ENCODE measurements around the gene SPAG16.

Gene SPAG16

GRCh38 chr2:214320211-214320610, 1035.9 kb downstream of the SPAG16 start:
- DNase-seq: no peak

DNA sequence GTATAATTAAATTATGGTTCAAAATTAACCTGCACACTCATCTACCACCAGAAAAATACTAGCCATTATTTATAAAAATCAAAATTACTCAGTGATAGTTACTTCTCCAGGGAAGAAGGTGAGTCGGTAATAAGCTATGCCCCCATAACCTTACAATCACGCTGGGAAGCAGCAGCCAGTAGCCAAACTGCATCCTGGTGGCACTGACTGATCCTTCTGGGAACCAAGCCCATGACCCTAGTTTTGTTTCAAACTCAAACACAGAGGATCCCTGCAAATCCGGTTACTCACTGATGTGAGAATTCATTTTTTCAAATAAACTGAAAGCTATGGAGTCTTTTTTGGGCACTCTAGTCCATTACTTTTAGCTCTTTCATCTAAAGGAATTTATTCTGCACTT, 1038.4 kb downstream of the SPAG16 start:
- peak; percentile 70 for DNase-seq

DNA sequence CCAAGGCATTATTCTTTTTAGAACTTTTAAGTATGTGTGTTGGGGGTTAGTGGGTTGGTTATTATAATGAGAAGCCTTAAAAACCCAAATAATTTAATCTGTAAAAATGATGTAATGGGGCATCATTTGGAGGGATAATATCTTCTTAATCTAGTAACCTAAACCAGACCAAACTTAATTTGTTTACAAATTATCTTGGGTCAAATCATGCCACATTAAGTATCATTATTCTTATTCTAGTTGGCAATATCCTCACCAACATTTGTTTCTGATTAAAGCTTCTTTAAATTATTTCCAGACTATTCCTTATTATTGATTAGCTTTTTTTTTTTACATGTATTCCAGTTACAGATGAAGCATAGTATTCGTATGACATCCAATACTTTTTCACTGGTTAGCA, 1041.1 kb downstream of the SPAG16 start:
- DNase-seq: no peak

- DNase-seq: no peak
Observed at GRCh38 chr2:214328941-214329340, 1044.7 kb downstream of the SPAG16 start.

DNA sequence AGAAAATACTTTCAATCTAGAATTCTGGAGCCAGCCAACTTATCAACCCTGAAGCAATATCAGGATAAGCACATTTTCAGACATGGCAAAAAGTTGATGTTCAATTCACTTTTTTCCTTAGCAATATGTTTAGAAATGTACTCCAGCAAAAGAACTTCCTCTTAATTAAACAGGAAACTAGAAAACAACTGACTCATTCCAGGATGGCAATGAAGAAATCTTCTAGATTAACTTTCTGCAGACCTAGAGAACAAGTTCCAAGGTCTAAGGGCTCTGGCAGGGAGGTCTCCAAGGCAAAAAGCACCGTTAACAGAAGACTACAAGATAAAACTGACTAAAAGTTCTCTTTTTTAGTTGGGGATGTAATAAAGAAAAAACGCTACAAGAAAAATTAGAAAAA, 1057.4 kb downstream of the SPAG16 start:
- peak; percentile 60 for DNase-seq

GRCh38 chr2:214358506-214358905, 1074.2 kb downstream of the SPAG16 start:
- DNase-seq: no peak

- no peak for DNase-seq
Observed at GRCh38 chr2:214361116-214361515, 1076.9 kb downstream of the SPAG16 start.

DNA sequence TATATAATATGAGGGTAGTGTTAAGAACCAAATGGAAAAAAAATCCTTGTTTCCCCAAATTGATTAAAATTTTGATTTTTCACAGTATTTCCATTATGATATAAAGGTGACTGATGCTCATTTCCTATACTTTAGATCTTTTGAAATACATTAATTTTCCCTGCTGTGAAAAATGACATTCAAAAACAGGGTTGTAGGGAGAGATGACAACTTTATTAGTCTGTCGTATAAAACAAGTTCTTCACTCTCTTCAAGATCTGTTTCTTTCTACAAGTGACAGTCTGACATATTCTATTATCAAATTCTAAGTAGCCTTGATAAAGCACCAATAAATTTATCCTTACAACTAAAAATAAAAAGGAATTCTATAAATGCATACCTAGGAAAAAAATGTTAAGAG, 1081.3 kb downstream of the SPAG16 start:
- DNase-seq: no peak

- no peak for DNase-seq
Observed at GRCh38 chr2:214367171-214367570, 1082.9 kb downstream of the SPAG16 start.

DNA sequence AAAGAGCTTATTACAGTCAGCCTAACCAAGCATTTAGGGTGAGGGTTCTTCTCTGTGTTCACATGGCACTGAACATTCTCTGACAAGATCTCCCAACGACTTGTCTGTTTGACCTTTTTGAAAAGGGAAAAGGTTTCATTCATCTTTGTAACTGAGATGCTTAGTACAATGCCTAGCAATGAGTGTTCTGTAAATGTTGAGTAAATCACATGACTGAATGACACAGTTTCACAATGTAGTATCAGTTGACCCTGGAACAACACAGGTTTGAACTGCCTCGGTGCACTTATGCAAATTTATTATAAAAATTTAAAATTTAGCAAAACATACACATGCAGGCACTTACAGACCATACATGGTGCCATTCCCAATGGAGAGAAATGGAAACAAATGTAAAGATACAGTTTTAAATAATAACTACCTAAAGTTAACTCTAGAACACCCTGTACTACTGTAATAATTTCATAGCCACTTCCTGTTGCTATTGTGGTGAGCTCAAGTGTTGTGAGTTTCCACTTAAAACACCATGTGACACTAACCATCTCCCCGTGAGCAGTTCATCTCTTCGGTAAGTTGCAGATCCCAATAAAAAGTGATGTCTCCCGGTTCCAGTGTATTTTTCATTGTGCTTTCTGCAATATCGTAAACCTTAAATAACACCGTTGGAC, 1092.5 kb downstream of the SPAG16 start:
- peak; percentile 36 for DNase-seq

GRCh38 chr2:214377286-214377624, 1093.0 kb downstream of the SPAG16 start:
- peak; percentile 69 for DNase-seq

DNA sequence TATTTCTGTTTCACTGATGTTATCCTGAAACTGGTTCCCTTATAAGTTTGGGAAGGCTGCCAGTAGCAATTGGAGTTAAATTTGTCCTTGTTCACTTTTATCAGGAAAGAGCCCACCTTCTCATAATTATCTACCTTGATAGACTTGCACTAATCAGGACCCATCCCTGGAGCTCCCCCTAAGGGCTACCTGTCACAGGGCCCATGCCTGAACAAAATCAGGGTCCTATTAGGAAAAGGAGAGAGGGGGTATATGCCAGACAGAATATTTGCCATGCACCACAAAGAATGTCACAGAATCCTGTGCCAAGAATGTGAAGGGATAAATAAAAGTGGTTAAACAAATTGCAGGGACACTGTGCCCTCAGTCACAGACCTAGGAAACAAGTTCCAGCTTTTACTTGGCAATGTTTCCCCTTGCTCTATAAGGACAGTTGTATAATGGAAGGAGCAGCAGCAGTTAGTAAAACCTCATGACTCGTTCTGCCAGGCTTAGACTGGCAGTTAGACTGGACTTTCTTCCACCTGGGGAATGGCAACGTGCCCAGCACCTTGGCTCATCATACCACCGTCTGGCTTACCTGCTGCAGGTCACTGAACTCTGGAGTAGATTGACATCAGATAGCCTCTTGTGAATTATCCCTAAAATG, 1094.3 kb downstream of the SPAG16 start:
- no peak for DNase-seq

- DNase-seq: peak; percentile 32
Observed at GRCh38 chr2:214379227-214379626, 1095.0 kb downstream of the SPAG16 start.

- no peak for DNase-seq
Observed at GRCh38 chr2:214380681-214381080, 1096.4 kb downstream of the SPAG16 start.

DNA sequence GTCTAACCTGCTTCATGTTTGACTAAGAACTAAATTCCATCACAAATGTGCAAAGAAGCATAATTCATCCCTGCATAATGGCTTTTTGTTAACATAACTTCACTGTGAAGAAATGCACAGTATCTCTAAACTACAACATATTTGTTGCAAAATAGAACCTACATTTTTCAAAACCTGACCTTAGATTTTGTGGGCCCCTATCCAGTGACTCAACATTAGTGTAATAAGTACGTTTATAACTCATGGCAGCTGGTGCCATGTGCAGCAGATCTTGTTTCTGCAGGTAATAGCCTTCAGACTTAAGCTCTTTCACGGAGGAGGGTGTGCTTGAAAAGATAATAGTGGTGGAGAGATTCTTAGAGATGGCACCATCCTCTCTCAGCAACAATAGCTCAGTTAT, 1098.0 kb downstream of the SPAG16 start:
- DNase-seq: peak; percentile 84

GRCh38 chr2:214386720-214387119, 1102.5 kb downstream of the SPAG16 start:
- no peak for DNase-seq

DNA sequence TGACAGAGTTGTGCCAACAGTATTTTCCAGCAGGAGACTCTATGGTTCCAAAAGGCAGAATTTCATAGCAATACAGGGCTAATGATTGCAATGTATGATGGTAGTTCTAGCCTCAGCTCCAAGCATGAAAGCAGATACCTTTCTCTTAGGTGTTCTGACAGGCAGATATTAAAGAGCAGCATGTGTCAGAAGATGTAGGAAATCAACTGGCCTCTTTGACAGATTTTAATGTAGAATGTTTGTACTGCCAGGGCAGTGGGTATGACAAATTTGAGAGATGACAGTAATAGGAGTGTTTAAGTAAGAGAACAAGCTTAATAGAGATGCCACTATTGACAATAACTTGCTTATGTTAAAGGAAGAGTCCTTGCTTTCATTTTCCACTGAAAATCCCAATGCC, 1105.1 kb downstream of the SPAG16 start:
- DNase-seq: no peak

DNA sequence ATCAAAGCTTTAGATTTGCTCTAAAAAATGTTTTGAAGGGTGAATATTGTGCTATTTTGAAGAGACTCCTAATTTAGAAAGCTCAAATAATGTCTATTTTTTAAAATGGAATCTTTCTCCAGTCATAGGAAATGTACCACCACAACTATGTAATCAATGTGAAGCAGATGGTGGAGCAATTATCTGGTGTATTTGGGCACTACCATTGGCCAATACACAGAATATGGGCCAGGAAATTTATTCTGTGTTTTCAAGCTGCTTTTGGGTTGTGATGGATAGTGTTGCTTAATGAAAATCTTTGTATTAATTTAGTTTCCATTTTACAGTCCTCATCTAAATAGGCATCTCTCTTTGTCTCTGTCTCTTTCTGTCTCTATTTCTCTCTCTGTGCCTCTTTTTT, 1109.5 kb downstream of the SPAG16 start:
- peak; percentile 31 for DNase-seq

- DNase-seq: peak; percentile 61
Observed at GRCh38 chr2:214395040-214395439, 1110.8 kb downstream of the SPAG16 start.

- peak; percentile 71 for DNase-seq
Observed at GRCh38 chr2:214401580-214401979, 1117.3 kb downstream of the SPAG16 start.

- peak; percentile 45 for DNase-seq
Observed at GRCh38 chr2:214410128-214410775, 1126.0 kb downstream of the SPAG16 start.

- DNase-seq: peak; percentile 85
Observed at GRCh38 chr2:214410918-214411554, 1126.8 kb downstream of the SPAG16 start, which contains the start of gene VWC2L. Gene VWC2L (plus strand): TSS chr2:214411054. CDS start chr2:214414194, 3,140 bp downstream.

DNA sequence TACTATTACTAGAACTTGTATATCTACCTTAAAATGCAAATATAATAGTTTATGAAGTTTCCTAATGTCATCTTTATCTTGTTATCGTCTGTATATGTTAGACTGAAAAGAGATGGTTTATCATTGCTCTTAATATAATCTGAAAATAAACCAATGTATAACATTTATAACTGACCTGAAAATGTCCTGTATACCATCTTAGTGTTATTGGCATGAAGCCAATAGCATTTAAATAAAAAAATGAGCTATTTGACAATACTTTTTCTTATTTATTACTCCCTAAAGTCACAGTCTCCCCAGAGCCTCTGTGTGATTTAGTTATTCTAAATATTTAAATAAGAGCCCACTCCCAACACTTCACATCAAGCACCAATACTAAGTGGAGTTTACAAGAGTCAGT, 1128.4 kb downstream of the SPAG16 start:
- DNase-seq: no peak

- no peak for DNase-seq
Observed at GRCh38 chr2:214436470-214436869, 1152.2 kb downstream of the SPAG16 start.
